CD4-positive, alpha-beta T cell treated with Interleukin-15 for 4 hours (primary cell): ENCODE data around the gene HMX2.

ENCODE experiments used
- DNase-seq: peaks from one replicate; pipeline ENCODE4 v3.0.0-alpha.2; 2020; ENCODE audit warnings: low spot score

Gene HMX2

GRCh38 chr10:123147635-123148413 is at the start of gene HMX2:
Gene HMX2 (plus strand): TSS chr10:123148136. CDS start chr10:123148379, 243 bp downstream.
- no peak for DNase-seq

- no peak for DNase-seq
Measured at GRCh38 chr10:123100030-123100762, 47.7 kb upstream of the HMX2 start.

- no peak for DNase-seq
Measured at GRCh38 chr10:123101872-123102271, 46.1 kb upstream of the HMX2 start.

- no peak for DNase-seq
Measured at GRCh38 chr10:123102673-123103072, 45.3 kb upstream of the HMX2 start.

- no peak for DNase-seq
Measured at GRCh38 chr10:123103944-123104343, 44.0 kb upstream of the HMX2 start.

- no peak for DNase-seq
Measured at GRCh38 chr10:123109466-123109865, 38.5 kb upstream of the HMX2 start.

GRCh38 chr10:123117644-123118417 is 30.1 kb upstream of the HMX2 start:
- DNase-seq = no peak

- DNase-seq = no peak
Measured at GRCh38 chr10:123119081-123119480, 28.9 kb upstream of the HMX2 start.

- DNase-seq = no peak
Measured at GRCh38 chr10:123126246-123126645, 21.7 kb upstream of the HMX2 start.

- DNase-seq = no peak
Measured at GRCh38 chr10:123129618-123130271, 18.2 kb upstream of the HMX2 start.

- DNase-seq = peak; percentile 84
Measured at GRCh38 chr10:123132576-123133477, 15.1 kb upstream of the HMX2 start.

- DNase-seq = no peak
Measured at GRCh38 chr10:123133541-123134342, 14.2 kb upstream of the HMX2 start.

- DNase-seq = no peak
Measured at GRCh38 chr10:123134343-123134914, 13.5 kb upstream of the HMX2 start.

GRCh38 chr10:123134915-123135414 is 13.0 kb upstream of the HMX2 start:
- no peak for DNase-seq

- DNase-seq = peak; percentile 11
Measured at GRCh38 chr10:123135415-123136141, 12.4 kb upstream of the HMX2 start, which contains the start of gene HMX3. Gene HMX3 (plus strand): TSS chr10:123135970. CDS start chr10:123136051, 81 bp downstream.

GRCh38 chr10:123136221-123136805 is 11.6 kb upstream of the HMX2 start:
- DNase-seq = no peak

GRCh38 chr10:123136806-123137642 is 10.9 kb upstream of the HMX2 start:
- no peak for DNase-seq

GRCh38 chr10:123139165-123139520 is 8.8 kb upstream of the HMX2 start:
- DNase-seq = no peak
